ENCODE data around the gene CDK17. TPM values are rescaled to one million over a fixed set of nuclear protein-coding genes. Genes with fewer than 3 reads are reported as not detected.

CDK17 gene
- total RNA-seq, 1 donor from 2014 or later, result 35.9 TPM

DNA sequence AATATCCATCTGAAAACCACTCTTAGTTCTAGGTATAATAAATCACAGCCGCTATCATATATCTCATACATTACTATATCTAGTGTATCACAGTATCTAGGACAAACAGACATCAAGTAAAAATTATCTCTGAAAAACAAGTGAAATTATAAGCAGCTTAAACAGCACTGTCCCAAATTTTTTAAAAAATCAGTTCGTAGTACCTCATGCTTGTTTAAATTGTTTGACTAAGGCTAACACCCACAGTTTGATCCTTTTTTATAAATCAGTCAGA, 33.9 kb downstream of the CDK17 start:
- no peak overlapping the region for H3K4me3 Mint-ChIP-seq (ENCODE audit: low read depth)
- no peak overlapping the region for H3K27ac Mint-ChIP-seq
- TF ChIP-seq, protein P1, sequence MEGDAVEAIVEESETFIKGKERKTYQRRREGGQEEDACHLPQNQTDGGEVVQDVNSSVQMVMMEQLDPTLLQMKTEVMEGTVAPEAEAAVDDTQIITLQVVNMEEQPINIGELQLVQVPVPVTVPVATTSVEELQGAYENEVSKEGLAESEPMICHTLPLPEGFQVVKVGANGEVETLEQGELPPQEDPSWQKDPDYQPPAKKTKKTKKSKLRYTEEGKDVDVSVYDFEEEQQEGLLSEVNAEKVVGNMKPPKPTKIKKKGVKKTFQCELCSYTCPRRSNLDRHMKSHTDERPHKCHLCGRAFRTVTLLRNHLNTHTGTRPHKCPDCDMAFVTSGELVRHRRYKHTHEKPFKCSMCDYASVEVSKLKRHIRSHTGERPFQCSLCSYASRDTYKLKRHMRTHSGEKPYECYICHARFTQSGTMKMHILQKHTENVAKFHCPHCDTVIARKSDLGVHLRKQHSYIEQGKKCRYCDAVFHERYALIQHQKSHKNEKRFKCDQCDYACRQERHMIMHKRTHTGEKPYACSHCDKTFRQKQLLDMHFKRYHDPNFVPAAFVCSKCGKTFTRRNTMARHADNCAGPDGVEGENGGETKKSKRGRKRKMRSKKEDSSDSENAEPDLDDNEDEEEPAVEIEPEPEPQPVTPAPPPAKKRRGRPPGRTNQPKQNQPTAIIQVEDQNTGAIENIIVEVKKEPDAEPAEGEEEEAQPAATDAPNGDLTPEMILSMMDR (IDR thresholded peaks at IDR 0.05; ENCODE audit: unreplicated experiment), result no peak
- no peak for DNase-seq (ENCODE audit: low spot score, unreplicated experiment)
- peaks cover 4% of the 10 kb centered on the region for H3K9me3 Mint-ChIP-seq (ENCODE audit: low read depth)
- H3K4me1 Mint-ChIP-seq (ENCODE audit: low read depth), result peaks cover 20% of the 10 kb centered on the region
- H3K36me3 Mint-ChIP-seq (ENCODE audit: insufficient read depth), result peaks cover 2% of the 10 kb centered on the region
- H3K27me3 Mint-ChIP-seq, result no peaks in the 10 kb centered on the region

DNA sequence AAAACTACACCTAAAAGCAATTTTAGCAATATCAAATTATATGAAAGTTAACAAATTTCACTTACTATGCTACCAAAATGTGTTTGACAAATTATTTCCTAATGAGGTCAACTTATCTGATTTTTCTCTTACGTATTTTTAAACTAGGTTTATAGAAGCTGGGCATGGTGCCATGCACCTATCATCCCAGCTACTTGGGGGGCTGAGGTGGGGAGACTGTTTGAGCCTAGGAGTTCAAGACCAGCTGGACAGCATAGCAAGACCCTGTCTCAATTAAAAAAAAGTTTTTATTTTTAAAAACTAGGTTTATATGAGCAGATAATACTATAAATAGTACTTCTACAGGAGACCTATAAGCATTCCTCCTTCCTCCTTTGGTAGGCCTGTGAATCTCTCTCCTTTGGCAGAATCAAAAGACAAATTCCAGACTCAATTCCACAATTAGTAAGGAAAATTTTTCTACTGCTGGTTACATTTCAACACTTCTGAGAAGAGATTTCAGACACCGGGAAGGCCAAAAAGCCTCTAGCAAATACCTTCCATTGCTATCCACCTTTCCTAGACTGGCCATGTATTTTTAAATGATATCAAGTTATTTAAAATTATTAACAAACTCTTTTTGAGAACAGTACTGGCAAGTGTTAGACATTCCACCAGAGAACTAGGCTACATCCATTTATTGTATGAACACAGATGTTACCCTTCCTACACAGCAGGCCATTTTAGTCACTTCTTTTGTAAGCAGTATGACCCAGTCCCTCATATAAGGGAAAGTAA, 34.4 kb downstream of the CDK17 start:
- Mint-ChIP-seq H3K9me3 (ENCODE audit: low read depth) (peaks cover 4% of the 10 kb centered on the region), H3K27ac (no peak overlapping the region)

DNA sequence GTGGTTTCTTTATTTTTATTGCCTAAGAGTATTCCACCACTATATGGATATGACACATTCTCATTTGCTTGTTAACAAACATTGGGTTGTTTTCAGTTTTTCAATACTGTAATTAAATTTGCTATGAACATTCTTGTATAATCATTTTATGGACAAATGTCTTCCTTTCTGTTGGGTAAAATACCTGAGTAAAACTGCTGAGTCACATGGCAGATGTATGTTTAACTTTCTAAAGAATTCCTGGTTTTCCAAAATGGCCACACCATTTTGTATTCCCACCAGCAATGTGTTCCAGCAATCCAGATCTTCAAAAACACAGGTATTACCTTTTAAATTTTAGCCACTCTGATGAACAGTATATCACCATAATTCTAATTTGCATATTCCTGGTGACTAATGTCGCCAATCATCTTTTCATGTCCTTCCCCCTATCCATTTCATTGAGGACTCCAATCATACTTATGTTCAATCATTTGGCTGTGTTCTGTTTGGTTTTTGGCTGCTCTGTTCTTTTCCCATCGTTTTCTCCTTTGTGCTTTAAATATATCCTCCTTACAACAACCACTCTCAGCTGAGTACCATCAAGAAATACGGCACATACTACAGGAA, 36.0 kb downstream of the CDK17 start:
- H3K36me3 Mint-ChIP-seq (ENCODE audit: insufficient read depth), result peaks cover 2% of the 10 kb centered on the region
- TF ChIP-seq, protein P1 (IDR thresholded peaks at IDR 0.05; ENCODE audit: unreplicated experiment), result no peak
- H3K27ac Mint-ChIP-seq, result no peak overlapping the region
- H3K4me3 Mint-ChIP-seq (ENCODE audit: low read depth), result no peak overlapping the region
- H3K4me1 Mint-ChIP-seq (ENCODE audit: low read depth), result peaks cover 20% of the 10 kb centered on the region
- no peaks in the 10 kb centered on the region for H3K27me3 Mint-ChIP-seq
- peaks cover 4% of the 10 kb centered on the region for H3K9me3 Mint-ChIP-seq (ENCODE audit: low read depth)
- no peak for DNase-seq (ENCODE audit: low spot score, unreplicated experiment)

More for the DNA sequence above, 34.4 kb downstream of the CDK17 start:
- TF ChIP-seq, protein P1 (IDR thresholded peaks at IDR 0.05; ENCODE audit: unreplicated experiment), result no peak
- Mint-ChIP-seq H3K4me3 (ENCODE audit: low read depth) (no peak overlapping the region), H3K36me3 (ENCODE audit: insufficient read depth) (peaks cover 2% of the 10 kb centered on the region), H3K27me3 (no peaks in the 10 kb centered on the region), H3K4me1 (ENCODE audit: low read depth) (peaks cover 20% of the 10 kb centered on the region)
- DNase-seq (ENCODE audit: low spot score, unreplicated experiment), result no peak

DNA sequence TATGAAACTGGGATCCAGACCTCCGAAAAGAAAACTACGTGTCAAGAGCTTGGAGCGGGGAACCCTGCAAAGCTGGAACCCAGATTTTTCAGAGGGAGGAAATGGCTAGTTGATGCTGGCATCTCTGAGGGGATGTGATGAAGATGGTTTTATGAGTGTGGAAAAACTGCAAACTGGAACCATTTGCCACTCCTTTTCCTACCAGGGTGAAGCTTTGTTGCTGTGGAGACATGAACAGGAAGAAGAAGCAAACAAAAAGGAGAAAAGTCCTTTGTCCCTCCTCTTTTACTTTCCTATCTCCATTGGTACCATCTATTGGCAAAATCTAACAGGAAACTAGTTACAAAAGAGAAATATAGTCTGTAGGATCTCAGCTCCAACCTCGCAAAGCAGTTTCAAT, 39.2 kb downstream of the CDK17 start:
- H3K27me3 Mint-ChIP-seq, result no peaks in the 10 kb centered on the region
- peaks cover 4% of the 10 kb centered on the region for H3K9me3 Mint-ChIP-seq (ENCODE audit: low read depth)
- H3K4me1 Mint-ChIP-seq (ENCODE audit: low read depth), result peaks cover 15% of the 10 kb centered on the region
- no peak overlapping the region for H3K27ac Mint-ChIP-seq
- no peak for DNase-seq (ENCODE audit: low spot score, unreplicated experiment)
- peaks cover 2% of the 10 kb centered on the region for H3K36me3 Mint-ChIP-seq (ENCODE audit: insufficient read depth)
- no peak overlapping the region for H3K4me3 Mint-ChIP-seq (ENCODE audit: low read depth)
- TF ChIP-seq, protein P1 (IDR thresholded peaks at IDR 0.05; ENCODE audit: unreplicated experiment), result no peak

DNA sequence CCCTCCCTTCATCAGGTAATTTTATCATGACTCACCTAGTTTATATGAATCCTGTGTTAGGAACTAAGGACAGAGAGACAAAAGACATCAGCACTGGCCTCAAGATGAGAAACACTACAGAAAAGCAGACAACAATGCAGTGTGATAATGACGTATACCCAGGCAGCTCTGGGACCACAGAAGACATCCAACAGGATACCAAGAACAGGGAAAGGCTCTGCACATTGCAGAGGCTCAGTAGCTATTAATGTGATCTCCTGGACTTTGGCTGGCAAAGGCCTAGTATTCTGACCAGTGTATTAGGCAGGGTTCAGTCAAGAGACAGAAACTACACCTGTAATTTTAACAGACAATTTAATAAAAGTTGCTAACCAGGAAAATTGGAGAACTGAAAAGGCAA, 39.7 kb downstream of the CDK17 start:
- H3K4me1 Mint-ChIP-seq (ENCODE audit: low read depth), result peaks cover 15% of the 10 kb centered on the region
- no peak overlapping the region for H3K4me3 Mint-ChIP-seq (ENCODE audit: low read depth)
- TF ChIP-seq, protein P1 (IDR thresholded peaks at IDR 0.05; ENCODE audit: unreplicated experiment), result no peak
- peaks cover 4% of the 10 kb centered on the region for H3K9me3 Mint-ChIP-seq (ENCODE audit: low read depth)
- H3K27me3 Mint-ChIP-seq, result no peaks in the 10 kb centered on the region
- H3K36me3 Mint-ChIP-seq (ENCODE audit: insufficient read depth), result peaks cover 2% of the 10 kb centered on the region
- DNase-seq (ENCODE audit: low spot score, unreplicated experiment), result no peak
- no peak overlapping the region for H3K27ac Mint-ChIP-seq

All from progenitor cell of endocrine pancreas (in vitro differentiated cells).